ENCODE measurements around the gene MEIS1. TPM values are rescaled to one million over a fixed set of nuclear protein-coding genes. Genes with fewer than 3 reads are reported as not detected.

The MEIS1 gene
- total and polyA plus RNA-seq, 2 experiments from 2014 or later: 0.16 to 0.28 TPM

DNA sequence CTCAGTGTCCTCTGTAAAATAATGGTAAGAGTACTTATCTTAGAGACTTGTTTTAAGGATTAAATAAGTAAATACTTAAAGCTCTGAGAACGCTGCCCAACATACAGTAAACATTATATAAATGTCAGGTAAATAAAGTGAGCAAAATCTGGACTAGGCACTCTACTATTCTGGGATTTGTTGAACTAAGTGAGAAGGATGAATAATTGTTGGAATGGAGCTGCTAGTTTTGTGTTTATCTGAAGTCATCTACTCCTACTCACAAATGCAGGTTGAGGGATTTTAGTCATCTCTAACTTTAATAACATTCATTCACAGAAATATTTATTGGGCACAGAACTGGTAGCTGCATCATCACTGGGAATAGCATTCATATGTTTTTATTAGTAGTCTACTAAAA is 103.4 kb downstream of the MEIS1 start:
- Histone ChIP-seq H3K4me2 (no peak overlapping the region), H3K4me1 (ENCODE audit: insufficient read depth) (peaks cover 28% of the 10 kb centered on the region), H3F3A (replicated peaks; ENCODE audit: low read depth) (no peaks in the 10 kb centered on the region), H3K4me3 (no peak overlapping the region), H3K9me2 (ENCODE audit: insufficient read depth) (no peaks in the 10 kb centered on the region), H2AFZ (no peak overlapping the region), H3K36me3 (ENCODE audit: insufficient read depth) (no peaks in the 10 kb centered on the region), H3K27me3 (ENCODE audit: insufficient read depth) (no peaks in the 10 kb centered on the region), H4K20me1 (replicated peaks; ENCODE audit: insufficient read depth) (no peaks in the 10 kb centered on the region), H3K27ac (ENCODE audit: low read depth) (no peak overlapping the region), H3K79me2 (replicated peaks; ENCODE audit: insufficient read depth) (no peaks in the 10 kb centered on the region)
- Mint-ChIP-seq H3K27ac (no peak overlapping the region), H3K4me1 (peaks cover 31% of the 10 kb centered on the region), H3K4me3 (no peak overlapping the region), H3K36me3 (ENCODE audit: low read depth) (no peaks in the 10 kb centered on the region), H3K9me3 (no peaks in the 10 kb centered on the region), H3K27me3 (ENCODE audit: insufficient read depth, low read depth, poor library complexity) (no peaks in the 10 kb centered on the region)
- TF ChIP-seq NANOG (IDR thresholded peaks at IDR 0.05; ENCODE audit: borderline replicate concordance): no peak
- TF ChIP-seq CREB1 (CRISPR knock-in tag; IDR thresholded peaks at IDR 0.05; ENCODE audit: low read depth): no peak
- TF ChIP-seq ZNF331 (CRISPR knock-in tag; IDR thresholded peaks at IDR 0.05; ENCODE audit: low read depth): no peak
- TF ChIP-seq, protein P1, sequence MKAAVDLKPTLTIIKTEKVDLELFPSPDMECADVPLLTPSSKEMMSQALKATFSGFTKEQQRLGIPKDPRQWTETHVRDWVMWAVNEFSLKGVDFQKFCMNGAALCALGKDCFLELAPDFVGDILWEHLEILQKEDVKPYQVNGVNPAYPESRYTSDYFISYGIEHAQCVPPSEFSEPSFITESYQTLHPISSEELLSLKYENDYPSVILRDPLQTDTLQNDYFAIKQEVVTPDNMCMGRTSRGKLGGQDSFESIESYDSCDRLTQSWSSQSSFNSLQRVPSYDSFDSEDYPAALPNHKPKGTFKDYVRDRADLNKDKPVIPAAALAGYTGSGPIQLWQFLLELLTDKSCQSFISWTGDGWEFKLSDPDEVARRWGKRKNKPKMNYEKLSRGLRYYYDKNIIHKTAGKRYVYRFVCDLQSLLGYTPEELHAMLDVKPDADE (IDR thresholded peaks at IDR 0.05): no peak
- TF ChIP-seq EZH2 (IDR thresholded peaks at IDR 0.05; ENCODE audit: low read depth, unreplicated experiment): no peak
- no peak for TF ChIP-seq STAT1 (IDR thresholded peaks at IDR 0.05; ENCODE audit: unreplicated experiment)
- TF ChIP-seq, protein P2, sequence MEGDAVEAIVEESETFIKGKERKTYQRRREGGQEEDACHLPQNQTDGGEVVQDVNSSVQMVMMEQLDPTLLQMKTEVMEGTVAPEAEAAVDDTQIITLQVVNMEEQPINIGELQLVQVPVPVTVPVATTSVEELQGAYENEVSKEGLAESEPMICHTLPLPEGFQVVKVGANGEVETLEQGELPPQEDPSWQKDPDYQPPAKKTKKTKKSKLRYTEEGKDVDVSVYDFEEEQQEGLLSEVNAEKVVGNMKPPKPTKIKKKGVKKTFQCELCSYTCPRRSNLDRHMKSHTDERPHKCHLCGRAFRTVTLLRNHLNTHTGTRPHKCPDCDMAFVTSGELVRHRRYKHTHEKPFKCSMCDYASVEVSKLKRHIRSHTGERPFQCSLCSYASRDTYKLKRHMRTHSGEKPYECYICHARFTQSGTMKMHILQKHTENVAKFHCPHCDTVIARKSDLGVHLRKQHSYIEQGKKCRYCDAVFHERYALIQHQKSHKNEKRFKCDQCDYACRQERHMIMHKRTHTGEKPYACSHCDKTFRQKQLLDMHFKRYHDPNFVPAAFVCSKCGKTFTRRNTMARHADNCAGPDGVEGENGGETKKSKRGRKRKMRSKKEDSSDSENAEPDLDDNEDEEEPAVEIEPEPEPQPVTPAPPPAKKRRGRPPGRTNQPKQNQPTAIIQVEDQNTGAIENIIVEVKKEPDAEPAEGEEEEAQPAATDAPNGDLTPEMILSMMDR (conservative IDR thresholded peaks at IDR 0.05; ENCODE audit: low read depth in 2 of 2): no peak
- no peak for TF ChIP-seq ZNF114 (CRISPR knock-in tag; IDR thresholded peaks at IDR 0.05)
- TF ChIP-seq, protein P3, sequence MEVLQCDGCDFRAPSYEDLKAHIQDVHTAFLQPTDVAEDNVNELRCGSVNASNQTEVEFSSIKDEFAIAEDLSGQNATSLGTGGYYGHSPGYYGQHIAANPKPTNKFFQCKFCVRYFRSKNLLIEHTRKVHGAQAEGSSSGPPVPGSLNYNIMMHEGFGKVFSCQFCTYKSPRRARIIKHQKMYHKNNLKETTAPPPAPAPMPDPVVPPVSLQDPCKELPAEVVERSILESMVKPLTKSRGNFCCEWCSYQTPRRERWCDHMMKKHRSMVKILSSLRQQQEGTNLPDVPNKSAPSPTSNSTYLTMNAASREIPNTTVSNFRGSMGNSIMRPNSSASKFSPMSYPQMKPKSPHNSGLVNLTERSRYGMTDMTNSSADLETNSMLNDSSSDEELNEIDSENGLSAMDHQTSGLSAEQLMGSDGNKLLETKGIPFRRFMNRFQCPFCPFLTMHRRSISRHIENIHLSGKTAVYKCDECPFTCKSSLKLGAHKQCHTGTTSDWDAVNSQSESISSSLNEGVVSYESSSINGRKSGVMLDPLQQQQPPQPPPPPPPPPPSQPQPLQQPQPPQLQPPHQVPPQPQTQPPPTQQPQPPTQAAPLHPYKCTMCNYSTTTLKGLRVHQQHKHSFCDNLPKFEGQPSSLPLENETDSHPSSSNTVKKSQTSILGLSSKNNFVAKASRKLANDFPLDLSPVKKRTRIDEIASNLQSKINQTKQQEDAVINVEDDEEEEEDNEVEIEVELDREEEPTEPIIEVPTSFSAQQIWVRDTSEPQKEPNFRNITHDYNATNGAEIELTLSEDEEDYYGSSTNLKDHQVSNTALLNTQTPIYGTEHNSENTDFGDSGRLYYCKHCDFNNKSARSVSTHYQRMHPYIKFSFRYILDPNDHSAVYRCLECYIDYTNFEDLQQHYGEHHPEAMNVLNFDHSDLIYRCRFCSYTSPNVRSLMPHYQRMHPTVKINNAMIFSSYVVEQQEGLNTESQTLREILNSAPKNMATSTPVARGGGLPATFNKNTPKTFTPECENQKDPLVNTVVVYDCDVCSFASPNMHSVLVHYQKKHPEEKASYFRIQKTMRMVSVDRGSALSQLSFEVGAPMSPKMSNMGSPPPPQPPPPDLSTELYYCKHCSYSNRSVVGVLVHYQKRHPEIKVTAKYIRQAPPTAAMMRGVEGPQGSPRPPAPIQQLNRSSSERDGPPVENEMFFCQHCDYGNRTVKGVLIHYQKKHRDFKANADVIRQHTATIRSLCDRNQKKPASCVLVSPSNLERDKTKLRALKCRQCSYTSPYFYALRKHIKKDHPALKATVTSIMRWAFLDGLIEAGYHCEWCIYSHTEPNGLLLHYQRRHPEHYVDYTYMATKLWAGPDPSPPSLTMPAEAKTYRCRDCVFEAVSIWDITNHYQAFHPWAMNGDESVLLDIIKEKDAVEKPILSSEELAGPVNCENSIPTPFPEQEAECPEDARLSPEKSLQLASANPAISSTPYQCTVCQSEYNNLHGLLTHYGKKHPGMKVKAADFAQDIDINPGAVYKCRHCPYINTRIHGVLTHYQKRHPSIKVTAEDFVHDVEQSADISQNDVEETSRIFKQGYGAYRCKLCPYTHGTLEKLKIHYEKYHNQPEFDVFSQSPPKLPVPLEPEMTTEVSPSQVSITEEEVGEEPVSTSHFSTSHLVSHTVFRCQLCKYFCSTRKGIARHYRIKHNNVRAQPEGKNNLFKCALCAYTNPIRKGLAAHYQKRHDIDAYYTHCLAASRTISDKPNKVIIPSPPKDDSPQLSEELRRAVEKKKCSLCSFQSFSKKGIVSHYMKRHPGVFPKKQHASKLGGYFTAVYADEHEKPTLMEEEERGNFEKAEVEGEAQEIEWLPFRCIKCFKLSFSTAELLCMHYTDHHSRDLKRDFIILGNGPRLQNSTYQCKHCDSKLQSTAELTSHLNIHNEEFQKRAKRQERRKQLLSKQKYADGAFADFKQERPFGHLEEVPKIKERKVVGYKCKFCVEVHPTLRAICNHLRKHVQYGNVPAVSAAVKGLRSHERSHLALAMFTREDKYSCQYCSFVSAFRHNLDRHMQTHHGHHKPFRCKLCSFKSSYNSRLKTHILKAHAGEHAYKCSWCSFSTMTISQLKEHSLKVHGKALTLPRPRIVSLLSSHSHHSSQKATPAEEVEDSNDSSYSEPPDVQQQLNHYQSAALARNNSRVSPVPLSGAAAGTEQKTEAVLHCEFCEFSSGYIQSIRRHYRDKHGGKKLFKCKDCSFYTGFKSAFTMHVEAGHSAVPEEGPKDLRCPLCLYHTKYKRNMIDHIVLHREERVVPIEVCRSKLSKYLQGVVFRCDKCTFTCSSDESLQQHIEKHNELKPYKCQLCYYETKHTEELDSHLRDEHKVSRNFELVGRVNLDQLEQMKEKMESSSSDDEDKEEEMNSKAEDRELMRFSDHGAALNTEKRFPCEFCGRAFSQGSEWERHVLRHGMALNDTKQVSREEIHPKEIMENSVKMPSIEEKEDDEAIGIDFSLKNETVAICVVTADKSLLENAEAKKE (CRISPR knock-in tag; IDR thresholded peaks at IDR 0.05): no peak
- TF ChIP-seq, protein P4, sequence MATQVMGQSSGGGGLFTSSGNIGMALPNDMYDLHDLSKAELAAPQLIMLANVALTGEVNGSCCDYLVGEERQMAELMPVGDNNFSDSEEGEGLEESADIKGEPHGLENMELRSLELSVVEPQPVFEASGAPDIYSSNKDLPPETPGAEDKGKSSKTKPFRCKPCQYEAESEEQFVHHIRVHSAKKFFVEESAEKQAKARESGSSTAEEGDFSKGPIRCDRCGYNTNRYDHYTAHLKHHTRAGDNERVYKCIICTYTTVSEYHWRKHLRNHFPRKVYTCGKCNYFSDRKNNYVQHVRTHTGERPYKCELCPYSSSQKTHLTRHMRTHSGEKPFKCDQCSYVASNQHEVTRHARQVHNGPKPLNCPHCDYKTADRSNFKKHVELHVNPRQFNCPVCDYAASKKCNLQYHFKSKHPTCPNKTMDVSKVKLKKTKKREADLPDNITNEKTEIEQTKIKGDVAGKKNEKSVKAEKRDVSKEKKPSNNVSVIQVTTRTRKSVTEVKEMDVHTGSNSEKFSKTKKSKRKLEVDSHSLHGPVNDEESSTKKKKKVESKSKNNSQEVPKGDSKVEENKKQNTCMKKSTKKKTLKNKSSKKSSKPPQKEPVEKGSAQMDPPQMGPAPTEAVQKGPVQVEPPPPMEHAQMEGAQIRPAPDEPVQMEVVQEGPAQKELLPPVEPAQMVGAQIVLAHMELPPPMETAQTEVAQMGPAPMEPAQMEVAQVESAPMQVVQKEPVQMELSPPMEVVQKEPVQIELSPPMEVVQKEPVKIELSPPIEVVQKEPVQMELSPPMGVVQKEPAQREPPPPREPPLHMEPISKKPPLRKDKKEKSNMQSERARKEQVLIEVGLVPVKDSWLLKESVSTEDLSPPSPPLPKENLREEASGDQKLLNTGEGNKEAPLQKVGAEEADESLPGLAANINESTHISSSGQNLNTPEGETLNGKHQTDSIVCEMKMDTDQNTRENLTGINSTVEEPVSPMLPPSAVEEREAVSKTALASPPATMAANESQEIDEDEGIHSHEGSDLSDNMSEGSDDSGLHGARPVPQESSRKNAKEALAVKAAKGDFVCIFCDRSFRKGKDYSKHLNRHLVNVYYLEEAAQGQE (IDR thresholded peaks at IDR 0.05; ENCODE audit: unreplicated experiment): no peak
- no peak for TF ChIP-seq JUNB (IDR thresholded peaks at IDR 0.05; ENCODE audit: unreplicated experiment)
- TF ChIP-seq POLR2AphosphoS5 (IDR thresholded peaks at IDR 0.05; ENCODE audit: low read depth): no peak
- TF ChIP-seq EZH2phosphoT487 (IDR thresholded peaks at IDR 0.05; ENCODE audit: unreplicated experiment): no peak
- no peak for DNase-seq (ENCODE audit: low spot score)
- no peak for ATAC-seq
